ENCODE measurements around the gene METTL8.

GRCh38 chr2:171420728-171421563 is 12.8 kb downstream of the METTL8 start:
- TF ChIP-seq CTCF (IDR thresholded peaks at IDR 0.05; ENCODE audit: insufficient read depth, low read length, poor library complexity, severe bottlenecking) (no peak), EZH2phosphoT487 (conservative IDR thresholded peaks at IDR 0.05; ENCODE audit: low read length) (no peak)
